ENCODE data around the gene GGT6.
"Not testable (repeated sequence)": the region's sequence is repeated elsewhere in the genome, so short reads cannot be mapped to it uniquely, and the experiment has no call there.

Gene GGT6

DNA sequence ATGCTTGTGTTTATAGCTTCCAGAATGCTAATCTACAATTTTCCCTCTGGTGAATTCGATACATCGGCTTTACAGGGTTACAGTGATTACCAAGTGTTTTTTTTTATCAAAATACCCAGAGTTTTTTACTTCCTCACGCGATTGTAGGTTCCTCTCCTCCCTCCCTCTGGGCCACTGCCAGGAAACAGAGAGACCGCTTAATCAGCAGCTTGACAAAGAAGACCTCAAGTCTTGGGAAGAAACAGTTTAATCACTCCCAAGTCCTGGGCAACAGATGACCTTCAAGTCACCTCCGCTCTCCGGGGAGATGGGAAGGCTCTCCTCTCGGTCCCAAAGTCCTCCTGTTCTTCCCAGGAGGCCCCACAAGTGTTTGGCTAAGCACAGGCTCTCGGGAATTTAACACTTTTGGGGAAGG is 47.4 kb upstream of the GGT6 start:
- no peak overlapping the region for H3K4me3 ChIP-seq (ENCODE audit: low read length, poor library complexity, severe bottlenecking)
- H2AFZ ChIP-seq (ENCODE audit: low read length): no peak overlapping the region
- H3K4me1 ChIP-seq (ENCODE audit: insufficient read depth, low read length, poor library complexity, severe bottlenecking): no peaks in the 10 kb centered on the region

GRCh38 chr17:4607261-4607741 is 46.9 kb upstream of the GGT6 start:
- TF ChIP-seq, protein P1, sequence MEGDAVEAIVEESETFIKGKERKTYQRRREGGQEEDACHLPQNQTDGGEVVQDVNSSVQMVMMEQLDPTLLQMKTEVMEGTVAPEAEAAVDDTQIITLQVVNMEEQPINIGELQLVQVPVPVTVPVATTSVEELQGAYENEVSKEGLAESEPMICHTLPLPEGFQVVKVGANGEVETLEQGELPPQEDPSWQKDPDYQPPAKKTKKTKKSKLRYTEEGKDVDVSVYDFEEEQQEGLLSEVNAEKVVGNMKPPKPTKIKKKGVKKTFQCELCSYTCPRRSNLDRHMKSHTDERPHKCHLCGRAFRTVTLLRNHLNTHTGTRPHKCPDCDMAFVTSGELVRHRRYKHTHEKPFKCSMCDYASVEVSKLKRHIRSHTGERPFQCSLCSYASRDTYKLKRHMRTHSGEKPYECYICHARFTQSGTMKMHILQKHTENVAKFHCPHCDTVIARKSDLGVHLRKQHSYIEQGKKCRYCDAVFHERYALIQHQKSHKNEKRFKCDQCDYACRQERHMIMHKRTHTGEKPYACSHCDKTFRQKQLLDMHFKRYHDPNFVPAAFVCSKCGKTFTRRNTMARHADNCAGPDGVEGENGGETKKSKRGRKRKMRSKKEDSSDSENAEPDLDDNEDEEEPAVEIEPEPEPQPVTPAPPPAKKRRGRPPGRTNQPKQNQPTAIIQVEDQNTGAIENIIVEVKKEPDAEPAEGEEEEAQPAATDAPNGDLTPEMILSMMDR (conservative IDR thresholded peaks at IDR 0.05; ENCODE audit: low read length): no peak
- TF ChIP-seq EZH2phosphoT487 (IDR thresholded peaks at IDR 0.05; ENCODE audit: borderline replicate concordance): no peak
- no peaks in the 10 kb centered on the region for H3K4me1 ChIP-seq (ENCODE audit: insufficient read depth, low read length, poor library complexity, severe bottlenecking)

More for the DNA sequence above, 47.4 kb upstream of the GGT6 start:
- H3K9me2 ChIP-seq (replicated peaks; ENCODE audit: low read depth, low read length): no peaks in the 10 kb centered on the region
- H3K9me3 ChIP-seq (ENCODE audit: insufficient read depth, low read depth, low read length): no peaks in the 10 kb centered on the region
- H4K20me1 ChIP-seq (ENCODE audit: insufficient read depth, low read length, poor library complexity, severe bottlenecking): no peaks in the 10 kb centered on the region
- H3K79me2 ChIP-seq (ENCODE audit: insufficient read depth, low read length): no peaks in the 10 kb centered on the region
- H3F3A ChIP-seq (ENCODE audit: low read depth): no peaks in the 10 kb centered on the region
- no peak overlapping the region for H3K4me2 ChIP-seq (ENCODE audit: low read depth, low read length, poor library complexity, severe bottlenecking)
- H3K9ac ChIP-seq (ENCODE audit: low read depth, low read length, poor library complexity, severe bottlenecking): no peak overlapping the region
- H3K36me3 ChIP-seq (ENCODE audit: insufficient read depth, low read length): no peaks in the 10 kb centered on the region
- H3K27me3 ChIP-seq (ENCODE audit: insufficient read depth, low read length, poor library complexity, severe bottlenecking): no peaks in the 10 kb centered on the region
- TF ChIP-seq, protein P1 (conservative IDR thresholded peaks at IDR 0.05; ENCODE audit: low read length): no peak
- TF ChIP-seq EZH2phosphoT487 (IDR thresholded peaks at IDR 0.05; ENCODE audit: borderline replicate concordance): no peak

GRCh38 chr17:4605826-4606225 is 45.4 kb upstream of the GGT6 start:
- Histone ChIP-seq H3K79me2 (ENCODE audit: insufficient read depth, low read length) (no peaks in the 10 kb centered on the region), H3K9ac (ENCODE audit: low read depth, low read length, poor library complexity, severe bottlenecking) (no peak overlapping the region), H3K9me3 (ENCODE audit: insufficient read depth, low read depth, low read length) (no peaks in the 10 kb centered on the region), H3K4me2 (ENCODE audit: low read depth, low read length, poor library complexity, severe bottlenecking) (no peak overlapping the region), H3K27me3 (ENCODE audit: insufficient read depth, low read length, poor library complexity, severe bottlenecking) (no peaks in the 10 kb centered on the region), H3K9me2 (replicated peaks; ENCODE audit: low read depth, low read length) (no peaks in the 10 kb centered on the region), H2AFZ (ENCODE audit: low read length) (no peak overlapping the region), H3K4me3 (ENCODE audit: low read length, poor library complexity, severe bottlenecking) (no peak overlapping the region), H4K20me1 (ENCODE audit: insufficient read depth, low read length, poor library complexity, severe bottlenecking) (no peaks in the 10 kb centered on the region), H3K36me3 (ENCODE audit: insufficient read depth, low read length) (no peaks in the 10 kb centered on the region), H3F3A (ENCODE audit: low read depth) (no peaks in the 10 kb centered on the region), H3K4me1 (ENCODE audit: insufficient read depth, low read length, poor library complexity, severe bottlenecking) (no peaks in the 10 kb centered on the region)
- no peak for TF ChIP-seq EZH2phosphoT487 (IDR thresholded peaks at IDR 0.05; ENCODE audit: borderline replicate concordance)
- TF ChIP-seq, protein P1 (conservative IDR thresholded peaks at IDR 0.05; ENCODE audit: low read length): no peak

More at GRCh38 chr17:4607261-4607741, 46.9 kb upstream of the GGT6 start:
- Histone ChIP-seq H3F3A (ENCODE audit: low read depth) (no peaks in the 10 kb centered on the region), H3K9me2 (replicated peaks; ENCODE audit: low read depth, low read length) (no peaks in the 10 kb centered on the region), H3K79me2 (ENCODE audit: insufficient read depth, low read length) (no peaks in the 10 kb centered on the region), H3K27me3 (ENCODE audit: insufficient read depth, low read length, poor library complexity, severe bottlenecking) (no peaks in the 10 kb centered on the region), H4K20me1 (ENCODE audit: insufficient read depth, low read length, poor library complexity, severe bottlenecking) (no peaks in the 10 kb centered on the region), H2AFZ (ENCODE audit: low read length) (no peak overlapping the region), H3K9me3 (ENCODE audit: insufficient read depth, low read depth, low read length) (no peaks in the 10 kb centered on the region), H3K36me3 (ENCODE audit: insufficient read depth, low read length) (no peaks in the 10 kb centered on the region), H3K4me2 (ENCODE audit: low read depth, low read length, poor library complexity, severe bottlenecking) (no peak overlapping the region), H3K4me3 (ENCODE audit: low read length, poor library complexity, severe bottlenecking) (no peak overlapping the region), H3K9ac (ENCODE audit: low read depth, low read length, poor library complexity, severe bottlenecking) (no peak overlapping the region)

- not testable (repeated sequence) for H3K79me2 ChIP-seq (ENCODE audit: insufficient read depth, low read length); H3K4me2 ChIP-seq (ENCODE audit: low read depth, low read length, poor library complexity, severe bottlenecking); H3K9ac ChIP-seq (ENCODE audit: low read depth, low read length, poor library complexity, severe bottlenecking); H3K27me3 ChIP-seq (ENCODE audit: insufficient read depth, low read length, poor library complexity, severe bottlenecking); H3K9me3 ChIP-seq (ENCODE audit: insufficient read depth, low read depth, low read length); H4K20me1 ChIP-seq (ENCODE audit: insufficient read depth, low read length, poor library complexity, severe bottlenecking); H3K36me3 ChIP-seq (ENCODE audit: insufficient read depth, low read length); H3K9me2 ChIP-seq (replicated peaks; ENCODE audit: low read depth, low read length); H2AFZ ChIP-seq (ENCODE audit: low read length); H3F3A ChIP-seq (ENCODE audit: low read depth); H3K4me3 ChIP-seq (ENCODE audit: low read length, poor library complexity, severe bottlenecking); H3K4me1 ChIP-seq (ENCODE audit: insufficient read depth, low read length, poor library complexity, severe bottlenecking)
These were observed 44.4 kb upstream of the GGT6 start for GRCh38 chr17:4604736-4605135.
